HEK293T (cell line): Measurements from ENCODE around the gene PEX14.

Source experiments
- BHLHE40 ChIP-seq: fragments of 450-650 bp; IDR thresholded peaks from 2 replicates; pipeline ENCODE4 v1.6.1; 2016; ENCODE audit warnings: mild to moderate bottlenecking, moderate library complexity, borderline replicate concordance
- CTBP1 ChIP-seq: fragments of 450-650 bp; IDR thresholded peaks from 2 replicates; pipeline ENCODE4 v1.6.1; 2016; ENCODE audit warnings: borderline replicate concordance
- ELF4 ChIP-seq: fragments of 450-650 bp; IDR thresholded peaks from 2 replicates; pipeline ENCODE4 v1.6.1; 2017; ENCODE audit warnings: antibody characterized with exemption
- FOXA1 ChIP-seq: fragments of 450-650 bp; IDR thresholded peaks from 2 replicates; pipeline ENCODE4 v1.6.1; 2016; ENCODE audit warnings: mild to moderate bottlenecking
- FOXK2 ChIP-seq: fragments of 450-650 bp; IDR thresholded peaks from 2 replicates; pipeline ENCODE4 v1.6.1; 2016; ENCODE audit warnings: mild to moderate bottlenecking
- FOXM1 ChIP-seq: fragments of 450-650 bp; IDR thresholded peaks from 2 replicates; pipeline ENCODE4 v1.6.1; 2017; ENCODE audit warnings: mild to moderate bottlenecking, borderline replicate concordance
- HDGF ChIP-seq: fragments of 450-650 bp; IDR thresholded peaks from 2 replicates; pipeline ENCODE4 v1.6.1; 2017; ENCODE audit warnings: antibody characterized with exemption, borderline replicate concordance
- L3MBTL2 ChIP-seq: fragments of 450-650 bp; conservative IDR thresholded peaks from 2 replicates; pipeline ENCODE4 v1.6.1; 2016; ENCODE audit warnings: mild to moderate bottlenecking
- LEF1 ChIP-seq: fragments of 450-650 bp; IDR thresholded peaks from 2 replicates; pipeline ENCODE4 v1.6.1; 2017; ENCODE audit warnings: mild to moderate bottlenecking, borderline replicate concordance
- SP1 ChIP-seq: fragments of 450-650 bp; IDR thresholded peaks from 2 replicates; pipeline ENCODE4 v1.6.1; 2017
- SUZ12 ChIP-seq: fragments of 450-650 bp; IDR thresholded peaks from 2 replicates; pipeline ENCODE4 v1.6.1; 2016; ENCODE audit warnings: mild to moderate bottlenecking
- TARDBP ChIP-seq: fragments of 450-650 bp; IDR thresholded peaks from 2 replicates; pipeline ENCODE4 v1.6.1; 2016
- TF ChIP-seq, protein P1 (sequence below): fragments of 450-650 bp; IDR thresholded peaks from 2 replicates; pipeline ENCODE4 v1.6.1; 2016

DNA sequence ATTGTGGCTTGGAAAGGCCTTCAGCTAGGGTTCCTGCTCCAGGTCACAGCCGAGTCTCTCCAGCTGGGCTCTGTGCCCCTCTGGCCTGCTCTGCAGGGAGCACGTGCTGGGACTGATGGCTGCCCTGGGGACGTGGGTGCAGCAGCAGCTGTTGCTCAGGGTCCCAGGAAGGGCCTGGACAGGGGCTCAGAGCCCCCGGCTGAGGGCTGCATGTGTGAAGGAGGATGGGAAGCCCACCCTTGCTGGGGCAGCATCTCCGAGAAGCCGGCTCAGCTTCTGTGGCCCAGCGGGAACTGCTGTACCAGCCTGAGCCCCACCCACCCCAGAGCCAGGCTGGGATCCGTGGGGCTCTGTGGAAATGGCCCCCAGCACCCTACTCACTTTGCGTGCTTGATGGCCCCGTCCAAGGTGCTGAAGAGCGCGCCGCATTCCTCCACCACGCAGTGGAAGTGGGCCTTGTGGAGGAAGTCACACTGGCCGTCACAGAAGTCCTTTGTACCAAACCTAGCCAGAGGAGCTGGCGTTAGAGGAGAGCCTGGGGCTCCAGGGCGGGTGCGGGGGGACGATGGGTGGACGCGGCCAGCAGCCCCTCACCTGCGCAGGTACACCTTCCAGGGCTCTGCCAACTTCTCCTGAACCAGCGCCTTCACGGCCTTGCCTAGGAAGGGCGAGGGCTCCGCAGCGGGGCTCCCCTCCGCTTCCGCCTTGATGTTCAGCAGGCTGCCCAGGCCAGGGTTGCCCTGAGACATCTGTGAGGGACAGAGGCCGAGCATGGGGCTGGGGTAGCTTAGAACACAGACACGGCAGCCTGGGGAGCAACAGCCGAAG, 174.2 kb downstream of the PEX14 start:
- no peak for TF ChIP-seq SUZ12
- TF ChIP-seq, protein P1, sequence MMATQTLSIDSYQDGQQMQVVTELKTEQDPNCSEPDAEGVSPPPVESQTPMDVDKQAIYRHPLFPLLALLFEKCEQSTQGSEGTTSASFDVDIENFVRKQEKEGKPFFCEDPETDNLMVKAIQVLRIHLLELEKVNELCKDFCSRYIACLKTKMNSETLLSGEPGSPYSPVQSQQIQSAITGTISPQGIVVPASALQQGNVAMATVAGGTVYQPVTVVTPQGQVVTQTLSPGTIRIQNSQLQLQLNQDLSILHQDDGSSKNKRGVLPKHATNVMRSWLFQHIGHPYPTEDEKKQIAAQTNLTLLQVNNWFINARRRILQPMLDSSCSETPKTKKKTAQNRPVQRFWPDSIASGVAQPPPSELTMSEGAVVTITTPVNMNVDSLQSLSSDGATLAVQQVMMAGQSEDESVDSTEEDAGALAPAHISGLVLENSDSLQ = no peak
- TF ChIP-seq L3MBTL2 = no peak
- TF ChIP-seq FOXA1 = no peak
- no peak for TF ChIP-seq LEF1
- TF ChIP-seq BHLHE40 = no peak
- no peak for TF ChIP-seq HDGF
- no peak for TF ChIP-seq TARDBP
- no peak for TF ChIP-seq FOXK2
- no peak for TF ChIP-seq CTBP1
- no peak for TF ChIP-seq ELF4
- TF ChIP-seq FOXM1 = no peak
- no peak for TF ChIP-seq SP1
